Dermis microvascular lymphatic vessel endothelial cell (primary cell): ENCODE results near the gene MRPL27. TPM values are rescaled to one million over a fixed set of nuclear protein-coding genes. Genes with fewer than 3 reads are reported as not detected.
A peak's percentile ranks its signal among the peaks of the same experiment; 100 is the strongest.
"Not testable (repeated sequence)": the region's sequence is repeated elsewhere in the genome, so short reads cannot be mapped to it uniquely, and the experiment has no call there.

Source experiments
- DNase-seq, 2 donors: peaks; one replicate each; pipeline versions ENCODE4 v3.0.0 to v3.0.0-alpha.2; 2010; ENCODE audit warnings: low read depth in 2 of 2
- total RNA-seq: library from RNA; depleted of rRNA; stranded (reverse); fragments of >200 nt; gene quantifications from 2 replicates; pipeline ENCODE4 v1.2.1, GENCODE V29; 2014

Gene MRPL27
- 48.3 and 59.8 TPM in 2 replicates for total RNA-seq

GRCh38 chr17:50372758-50373556 lies at the start of gene MRPL27, which contains the start of gene EME1:
TSS of gene MRPL27 (minus strand) at chr17:50373184. CDS start at chr17:50373170, 14 bp downstream.
TSS of gene EME1 (plus strand) at chr17:50373229. CDS start at chr17:50375209, 1,980 bp downstream.
- DNase-seq, result peak; percentile 73 to 86

GRCh38 chr17:50422738-50423137 lies 49.8 kb upstream of the MRPL27 start:
- DNase-seq, result no peak

- peak in 1 of 2 donors; percentile 29 for DNase-seq
Observed at GRCh38 chr17:50421308-50422051, 48.5 kb upstream of the MRPL27 start.

GRCh38 chr17:50420419-50421112 lies 47.6 kb upstream of the MRPL27 start:
- no peak for DNase-seq

- DNase-seq, result not testable (repeated sequence)
Observed at GRCh38 chr17:50419577-50419976, 46.6 kb upstream of the MRPL27 start.

- DNase-seq, result no peak
Observed at GRCh38 chr17:50414808-50415207, 41.8 kb upstream of the MRPL27 start.

GRCh38 chr17:50412188-50412732 lies 39.3 kb upstream of the MRPL27 start:
- DNase-seq, result no peak

GRCh38 chr17:50407921-50408320 lies 34.9 kb upstream of the MRPL27 start:
- no peak for DNase-seq

- no peak for DNase-seq
Observed at GRCh38 chr17:50406578-50406977, 33.6 kb upstream of the MRPL27 start.

GRCh38 chr17:50405351-50405750 lies 32.4 kb upstream of the MRPL27 start:
- DNase-seq, result not testable (repeated sequence)

GRCh38 chr17:50399591-50399990 lies 26.6 kb upstream of the MRPL27 start:
- not testable (repeated sequence) for DNase-seq

GRCh38 chr17:50398672-50399071 lies 25.7 kb upstream of the MRPL27 start:
- not testable (repeated sequence) for DNase-seq

- no peak for DNase-seq
Observed at GRCh38 chr17:50397919-50398285, 24.9 kb upstream of the MRPL27 start.

GRCh38 chr17:50397111-50397918 lies 24.3 kb upstream of the MRPL27 start, which contains the start of gene LRRC59:
TSS of gene LRRC59 (minus strand) at chr17:50397523. CDS start at chr17:50397317, 206 bp downstream.
- DNase-seq, result peak; percentile 67 to 87

- DNase-seq, result peak; percentile 11 to 58
Observed at GRCh38 chr17:50396261-50397110, 23.5 kb upstream of the MRPL27 start.

GRCh38 chr17:50394711-50395110 lies 21.7 kb upstream of the MRPL27 start:
- peak in 1 of 2 donors; percentile 19 for DNase-seq

- DNase-seq, result no peak
Observed at GRCh38 chr17:50393700-50394099, 20.7 kb upstream of the MRPL27 start.

GRCh38 chr17:50392621-50393020 lies 19.6 kb upstream of the MRPL27 start:
- no peak for DNase-seq

GRCh38 chr17:50389534-50389933 lies 16.6 kb upstream of the MRPL27 start:
- DNase-seq, result no peak

GRCh38 chr17:50388728-50389127 lies 15.7 kb upstream of the MRPL27 start:
- DNase-seq, result no peak
